G401 (cell line): ENCODE results near the gene BTNL2. TPM values are rescaled to one million over a fixed set of nuclear protein-coding genes. Genes with fewer than 3 reads are reported as not detected.
"Not testable (repeated sequence)": the region's sequence is repeated elsewhere in the genome, so short reads cannot be mapped to it uniquely, and the experiment has no call there.

Experiments
- DNase-seq: peaks from one replicate; pipeline ENCODE4 v3.0.0-alpha.2; 2015; ENCODE audit warnings: low spot score
- in situ Hi-C: cut with HindIII; loops from 2 replicates; pipeline ENCODE4 v1.10.0; 2016; ENCODE audit warnings: low sequenced_read_pairs, mixed read lengths
- total RNA-seq: library from RNA; depleted of rRNA; stranded (reverse); fragments of >200 nt; shearing (Covaris generic); gene quantifications from 2 replicates; pipeline ENCODE4 v1.2.3, GENCODE V29; 2014; rRNA removed

BTNL2 gene
- total RNA-seq, 1 experiment from 2014 or later: not detected

GRCh38 chr6:32379545-32379944 is 27.4 kb downstream of the BTNL2 start:
- no peak for DNase-seq
- in situ Hi-C loops: no loop called here

DNA sequence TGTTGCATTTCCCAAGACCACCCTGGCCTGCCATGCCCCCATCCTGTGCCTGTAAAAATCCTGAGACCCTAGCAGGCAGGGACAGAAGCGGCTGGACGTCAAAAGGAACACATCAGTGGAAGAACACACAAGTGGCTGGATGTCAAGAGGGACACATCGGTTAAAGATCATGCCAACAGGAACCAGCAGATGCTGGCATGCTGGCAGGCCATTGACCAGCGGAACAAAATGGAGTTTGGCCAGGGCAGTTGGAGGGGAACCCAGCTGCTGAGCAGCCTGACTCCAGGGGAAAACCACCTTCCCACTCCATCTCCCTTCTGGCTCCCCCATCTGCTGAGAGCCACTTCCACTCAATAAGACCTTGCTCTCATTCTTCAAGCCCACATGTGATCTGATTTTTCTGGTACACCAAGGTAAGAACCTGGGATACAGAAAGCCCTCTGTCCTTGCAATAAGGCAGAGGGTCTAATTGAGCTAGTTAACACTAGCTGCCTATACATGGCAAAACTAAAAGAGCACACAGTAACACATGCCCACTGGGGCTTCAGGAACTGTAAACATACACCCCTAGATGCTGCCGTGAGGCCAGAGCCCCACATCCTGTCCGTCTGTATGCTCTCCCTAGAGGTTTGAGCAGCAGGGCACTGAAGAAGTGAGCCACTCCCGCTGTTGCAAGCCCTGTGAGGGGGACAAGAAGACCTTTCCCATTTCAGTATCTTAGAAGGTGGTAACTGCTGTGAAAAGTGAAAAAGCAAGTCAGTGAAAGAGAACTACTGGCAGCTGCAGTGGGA is 31.0 kb downstream of the BTNL2 start:
- in situ Hi-C loops: no loop called here
- DNase-seq: no peak

- in situ Hi-C loops: no loop called here
- DNase-seq: no peak
Measured at GRCh38 chr6:32371803-32372202, 35.2 kb downstream of the BTNL2 start, which contains the start of gene TSBP1. Gene TSBP1 (minus strand): TSS chr6:32371903. CDS start chr6:32371706, 197 bp downstream.

- in situ Hi-C loops: no loop called here
- no peak for DNase-seq
Measured at GRCh38 chr6:32371229-32371628, 35.8 kb downstream of the BTNL2 start.

- in situ Hi-C loops: no loop called here
- no peak for DNase-seq
Measured at GRCh38 chr6:32370505-32370904, 36.5 kb downstream of the BTNL2 start.

- no peak for DNase-seq
- in situ Hi-C loops: no loop called here
Measured at GRCh38 chr6:32369660-32370059, 37.3 kb downstream of the BTNL2 start.

GRCh38 chr6:32367644-32368043 is 39.3 kb downstream of the BTNL2 start:
- in situ Hi-C loops: no loop called here

DNA sequence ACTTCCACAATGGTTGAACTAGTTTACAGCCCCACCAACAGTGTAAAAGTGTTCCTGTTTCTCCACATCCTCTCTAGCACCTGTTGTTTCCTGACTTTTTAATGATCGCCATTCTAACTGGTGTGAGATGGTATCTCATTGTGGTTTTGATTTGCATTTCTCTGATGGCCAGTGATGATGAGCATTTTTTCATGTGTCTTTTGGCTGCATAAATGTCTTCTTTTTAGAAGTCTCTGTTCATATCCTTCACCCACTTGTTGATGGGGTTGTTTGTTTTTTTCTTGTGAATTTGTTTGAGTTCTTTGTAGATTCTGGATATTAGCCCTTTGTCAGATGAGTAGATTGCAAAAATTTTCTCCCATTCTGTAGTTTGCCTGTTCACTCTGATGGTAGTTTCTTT is 47.8 kb downstream of the BTNL2 start:
- in situ Hi-C loops, DNase-seq: not testable (repeated sequence)

More at GRCh38 chr6:32367644-32368043, 39.3 kb downstream of the BTNL2 start:
- no peak for DNase-seq

DNA sequence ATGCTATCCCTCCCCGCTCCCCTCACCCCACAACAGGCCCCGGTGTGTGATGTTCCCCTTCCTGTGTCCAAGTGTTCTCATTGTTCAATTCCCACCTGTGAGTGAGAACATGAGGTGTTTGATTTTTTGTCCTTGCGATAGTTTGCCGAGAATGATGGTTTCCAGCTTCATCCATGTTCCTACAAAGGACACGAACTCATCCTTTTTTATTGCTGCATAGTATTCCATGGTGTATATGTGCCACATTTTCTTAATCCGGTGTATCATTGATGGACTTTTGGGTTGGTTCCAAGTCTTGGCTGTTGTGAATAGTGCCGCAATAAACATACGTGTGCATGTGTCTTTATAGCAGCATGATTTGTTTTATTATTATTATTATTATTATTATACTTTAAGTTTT is 48.4 kb downstream of the BTNL2 start:
- DNase-seq, in situ Hi-C loops: not testable (repeated sequence)

GRCh38 chr6:32355018-32355417 is 52.0 kb downstream of the BTNL2 start:
- in situ Hi-C loops: no loop called here
- no peak for DNase-seq

DNA sequence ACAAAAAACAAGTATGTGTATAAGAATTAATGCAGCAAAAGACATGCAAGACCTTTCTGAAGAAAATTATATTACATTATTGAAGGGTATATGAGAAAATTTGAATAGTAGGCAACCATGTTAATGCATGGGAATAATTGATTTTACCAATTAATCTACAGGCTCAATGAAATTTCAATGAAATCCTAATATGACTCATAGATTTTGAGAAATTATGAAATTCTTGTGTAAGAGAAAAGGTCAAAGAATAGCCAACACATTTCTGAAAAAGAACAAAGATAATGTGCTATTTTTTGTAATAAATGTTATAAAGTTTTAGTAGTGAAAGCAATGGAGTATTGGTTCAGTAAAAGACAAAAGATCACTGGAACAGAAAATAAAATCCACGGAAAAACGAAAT is 53.6 kb downstream of the BTNL2 start:
- in situ Hi-C loops: no loop called here
- DNase-seq: no peak

Other genes starting within 250 kb of the BTNL2 start
- 12.9 and 16.5 TPM in 2 replicates for gene EGFL8, start 242.6 kb downstream of the BTNL2 start, total RNA-seq
- gene AGPAT1, start 231.1 kb downstream of the BTNL2 start, total RNA-seq: 75.4 and 80.4 TPM in 2 replicates
- 122 and 128 TPM in 2 replicates for gene RNF5, start 228.8 kb downstream of the BTNL2 start, total RNA-seq
- gene AGER, start 222.9 kb downstream of the BTNL2 start, total RNA-seq: 3.8 and 17.4 TPM in 2 replicates
- gene PBX2, start 217.0 kb downstream of the BTNL2 start, total RNA-seq: 109 and 123 TPM in 2 replicates
- 3.4 and 7.9 TPM in 2 replicates for gene GPSM3, start 214.5 kb downstream of the BTNL2 start, total RNA-seq
- gene NOTCH4, start 183.1 kb downstream of the BTNL2 start, total RNA-seq: 0.27 and 0.62 TPM in 2 replicates
- not detected in 2 replicates for gene TSBP1, start 35.3 kb downstream of the BTNL2 start, total RNA-seq
- not detected in 2 replicates for gene HLA-DRA, start 32.7 kb upstream of the BTNL2 start, total RNA-seq
- not detected in 2 replicates for gene HLA-DRB5, start 123.1 kb upstream of the BTNL2 start, total RNA-seq
- not detected in 2 replicates for gene HLA-DRB1, start 182.7 kb upstream of the BTNL2 start, total RNA-seq
- gene HLA-DQA1, start 230.2 kb upstream of the BTNL2 start, total RNA-seq: not detected in 2 replicates